Endothelial cell of umbilical vein (primary cell): ENCODE measurements around the gene SGCD.

Experiments used
- CTCF ChIP-seq, 2 donors: IDR thresholded peaks; 1 replicate in 1 of 2; 2 replicates in 1 of 2; pipeline ENCODE4 v1.5.1; 2011; ENCODE audit warnings: low read length in 2 of 2, mild to moderate bottlenecking in 2 of 2, moderate library complexity in 2 of 2, control low read depth in 1 of 2, inconsistent platforms in 1 of 2, low read depth in 1 of 2; ENCODE audit not compliant: insufficient read depth in 1 of 2; ENCODE audit errors: extremely low read depth in 1 of 2
- EZH2 ChIP-seq: IDR thresholded peaks from 2 replicates; pipeline ENCODE4 v1.6.1; 2012; ENCODE audit warnings: borderline replicate concordance, low read depth, mild to moderate bottlenecking, moderate library complexity, low read length, inconsistent platforms; ENCODE audit not compliant: severe bottlenecking

- TF ChIP-seq CTCF (IDR thresholded peaks at IDR 0.05; ENCODE audit: extremely low read depth in 1 of 2, insufficient read depth in 1 of 2, low read depth in 1 of 2, low read length in 2 of 2), result no peak
- no peak for TF ChIP-seq EZH2
These were observed 129.9 kb downstream of the SGCD start for GRCh38 chr5:156456857-156457256.
